Measurements from ENCODE around the gene KCTD3. TPM values are rescaled to one million over a fixed set of nuclear protein-coding genes. Genes with fewer than 3 reads are reported as not detected.

Gene KCTD3
- 2.3 and 2.6 TPM in 2 replicates for total RNA-seq
- 5.4 TPM for total RNA-seq (2013)
- 3.0 and 4.2 TPM in 2 replicates for polyA plus RNA-seq
- polyA minus RNA-seq = 1.3 and 5.2 TPM in 2 replicates

GRCh38 chr1:215566556-215567490 is at the start of gene KCTD3:
TSS of gene KCTD3 (plus strand) at chr1:215567304. CDS start at chr1:215567686, 382 bp downstream.
- peak within 1 kb of the TSS; percentile 94 for H3K4me3 Mint-ChIP-seq
- H4K20me1 ChIP-seq (ENCODE audit: control insufficient read depth, insufficient read depth, low read length, poor library complexity, severe bottlenecking) = no peaks in the 10 kb centered on the region
- ChIA-PET CTCF (interaction anchor here (1.2 kb wide), 1 partner anchor 40 kb away, joined by 3 read pairs; no protein-coding TSS in a partner anchor), POLR2A (no interaction called here)
- DNase-seq = peak; percentile 54
- H3K9me3 Mint-ChIP-seq (ENCODE audit: insufficient read depth) = no peaks in the 10 kb centered on the region
- H3K79me2 ChIP-seq (ENCODE audit: control insufficient read depth, insufficient read depth, low read length) = peaks cover 22% of the 10 kb centered on the region
- H3K9ac ChIP-seq (ENCODE audit: low read length) = peak within 1 kb of the TSS; percentile 71
- H3K9me3 ChIP-seq (ENCODE audit: control extremely low read depth in 1 of 3, control insufficient read depth in 2 of 3, insufficient read depth in 1 of 3, low read length in 2 of 3) = no peaks in the 10 kb centered on the region
- H3K27ac ChIP-seq (ENCODE audit: low read length in 2 of 2) = peak within 1 kb of the TSS in 1 of 2 donors; percentile 27
- intact Hi-C loops (cut with micrococcal nuclease) = no loop called here
- peak within 1 kb of the TSS; percentile 73 for H3K27ac Mint-ChIP-seq
- ATAC-seq (ENCODE audit: low read depth) = peak; percentile 69
- TF ChIP-seq EZH2 (IDR thresholded peaks at IDR 0.05; ENCODE audit: borderline replicate concordance, insufficient read depth, low read depth, low read length, poor library complexity, severe bottlenecking) (no peak), CTCF (IDR thresholded peaks at IDR 0.05) (no peak)
- peak within 1 kb of the TSS; percentile 81 for H2AFZ ChIP-seq (ENCODE audit: insufficient read depth, low read depth, low read length, poor library complexity, severe bottlenecking)
- peak within 1 kb of the TSS; percentile 65 to 84 (median 69) for H3K4me3 ChIP-seq (ENCODE audit: control extremely low read depth in 1 of 5, extremely low read depth in 1 of 5, insufficient read depth in 1 of 5, low read depth in 2 of 5, low read length in 4 of 5)
- peaks cover 6 to 11% of the 10 kb centered on the region in 2 donors for H3K4me1 ChIP-seq (ENCODE audit: control insufficient read depth in 2 of 2, insufficient read depth in 2 of 2, low read length in 2 of 2)
- peaks cover 31% of the 10 kb centered on the region for H3K4me1 Mint-ChIP-seq
- H3K4me2 ChIP-seq (replicated peaks; ENCODE audit: low read depth, low read length, poor library complexity, severe bottlenecking) = peak within 1 kb of the TSS; percentile 74
- H3K27me3 Mint-ChIP-seq = peaks cover 18% of the 10 kb centered on the region
- WGBS (ENCODE audit: insufficient coverage) = 2% methylated on average over 23 of the region's 44 CpGs
- peaks cover 0 to 3% (median 0%) of the 10 kb centered on the region in 4 experiments for H3K27me3 ChIP-seq (replicated peaks in 1 of 4; ENCODE audit: control extremely low read depth in 1 of 4, control insufficient read depth in 3 of 4, insufficient read depth in 4 of 4, low read length in 3 of 4)
- H3K36me3 ChIP-seq (replicated peaks in 1 of 2; ENCODE audit: control extremely low read depth in 1 of 2, control insufficient read depth in 1 of 2, extremely low read depth in 1 of 2, insufficient read depth in 2 of 2, low read length in 1 of 2) = no peaks in the 10 kb centered on the region

- no peak for DNase-seq
- peaks cover 0 to 1% (median 0%) of the 10 kb centered on the region in 3 donors for H3K9me3 ChIP-seq (ENCODE audit: control extremely low read depth in 1 of 3, control insufficient read depth in 2 of 3, insufficient read depth in 1 of 3, low read length in 2 of 3)
- no peak for ATAC-seq (ENCODE audit: low read depth)
- H3K36me3 ChIP-seq (replicated peaks in 1 of 2; ENCODE audit: control extremely low read depth in 1 of 2, control insufficient read depth in 1 of 2, extremely low read depth in 1 of 2, insufficient read depth in 2 of 2, low read length in 1 of 2) = no peaks in the 10 kb centered on the region
- POLR2A ChIA-PET = no interaction called here
- 82% methylated on average over 2 of the region's 4 CpGs for WGBS (ENCODE audit: insufficient coverage)
- intact Hi-C loops (cut with micrococcal nuclease) = no loop called here
- no peak overlapping the region for H3K27ac Mint-ChIP-seq
- H3K27me3 ChIP-seq (replicated peaks in 1 of 4; ENCODE audit: control extremely low read depth in 1 of 4, control insufficient read depth in 3 of 4, insufficient read depth in 4 of 4, low read length in 3 of 4) = no peaks in the 10 kb centered on the region
- CTCF ChIA-PET = no interaction called here
- H3K4me3 ChIP-seq (ENCODE audit: control extremely low read depth in 1 of 5, extremely low read depth in 1 of 5, insufficient read depth in 1 of 5, low read depth in 2 of 5, low read length in 4 of 5) = no peak overlapping the region
- H3K9me3 Mint-ChIP-seq (ENCODE audit: insufficient read depth) = no peaks in the 10 kb centered on the region
- H3K4me3 Mint-ChIP-seq = no peak overlapping the region
- no peaks in the 10 kb centered on the region for H3K79me2 ChIP-seq (ENCODE audit: control insufficient read depth, insufficient read depth, low read length)
- no peaks in the 10 kb centered on the region for H3K27me3 Mint-ChIP-seq
- TF ChIP-seq EZH2 (IDR thresholded peaks at IDR 0.05; ENCODE audit: borderline replicate concordance, insufficient read depth, low read depth, low read length, poor library complexity, severe bottlenecking) = no peak
- TF ChIP-seq CTCF (IDR thresholded peaks at IDR 0.05) = no peak
- no peak overlapping the region for H3K9ac ChIP-seq (ENCODE audit: low read length)
- H3K4me2 ChIP-seq (replicated peaks; ENCODE audit: low read depth, low read length, poor library complexity, severe bottlenecking) = no peak overlapping the region
- no peak overlapping the region for H2AFZ ChIP-seq (ENCODE audit: insufficient read depth, low read depth, low read length, poor library complexity, severe bottlenecking)
- H4K20me1 ChIP-seq (ENCODE audit: control insufficient read depth, insufficient read depth, low read length, poor library complexity, severe bottlenecking) = no peaks in the 10 kb centered on the region
- H3K4me1 ChIP-seq (ENCODE audit: control insufficient read depth in 2 of 2, insufficient read depth in 2 of 2, low read length in 2 of 2) = no peaks in the 10 kb centered on the region
- no peak overlapping the region for H3K27ac ChIP-seq (ENCODE audit: low read length in 2 of 2)
- no peaks in the 10 kb centered on the region for H3K4me1 Mint-ChIP-seq
These were observed 49.6 kb upstream of the KCTD3 start for GRCh38 chr1:215517441-215517891.
